ENCODE measurements around the gene ANKRD53. TPM values are rescaled to one million over a fixed set of nuclear protein-coding genes. Genes with fewer than 3 reads are reported as not detected.

The ANKRD53 gene
- total RNA-seq, 4 donors from 2014 or later = 0.27 to 2.8 (median 0.97) TPM

DNA sequence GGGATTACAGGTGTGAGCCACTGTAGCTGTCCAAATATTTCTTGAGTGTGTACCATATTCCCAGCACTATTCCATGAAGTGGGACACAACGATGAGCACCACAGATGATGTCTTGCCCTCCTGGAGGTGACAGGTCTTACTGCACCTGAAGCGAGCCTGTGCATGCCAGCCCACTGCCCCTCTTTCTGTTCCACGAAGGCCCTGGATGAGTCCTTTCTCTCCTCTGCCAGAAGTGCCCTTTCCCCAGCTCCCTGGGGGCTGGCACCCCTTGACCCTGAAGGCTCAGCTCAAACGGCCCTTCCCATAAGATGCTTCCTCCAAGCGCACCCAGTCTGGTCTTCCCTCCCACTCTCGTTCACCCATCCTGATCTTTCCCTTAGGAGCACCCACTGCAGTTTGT lies 37.2 kb upstream of the ANKRD53 start:
- 78 to 100% methylated on average over 2 to 5 of the region's 6 CpGs for WGBS, 2 donors (ENCODE audit: low coverage in 1 of 2)

GRCh38 chr2:70941701-70942100 lies 36.7 kb upstream of the ANKRD53 start:
- Histone ChIP-seq H3K4me3 (no peak overlapping the region), H3K4me1 (peaks cover 0 to 1% (median 0%) of the 10 kb centered on the region in 3 donors), H3K9me3 (no peaks in the 10 kb centered on the region), H3K27ac (no peak overlapping the region), H3K27me3 (peaks cover 41% of the 10 kb centered on the region), H3K36me3 (no peaks in the 10 kb centered on the region)
- TF ChIP-seq CTCF (IDR thresholded peaks at IDR 0.05) (no peak), POLR2A (IDR thresholded peaks at IDR 0.05) (no peak), POLR2AphosphoS5 (IDR thresholded peaks at IDR 0.05) (no peak), EP300 (IDR thresholded peaks at IDR 0.05) (no peak)
- ATAC-seq = no peak
- 71 to 84% methylated on average over 1 to 4 of the region's 5 CpGs for WGBS, 2 donors (ENCODE audit: low coverage in 1 of 2)

More for the DNA sequence above, 37.2 kb upstream of the ANKRD53 start:
- TF ChIP-seq POLR2A (IDR thresholded peaks at IDR 0.05) = no peak
- TF ChIP-seq EP300 (IDR thresholded peaks at IDR 0.05) = no peak
- no peak for TF ChIP-seq CTCF (IDR thresholded peaks at IDR 0.05)
- no peaks in the 10 kb centered on the region for H3K9me3 ChIP-seq
- no peaks in the 10 kb centered on the region for H3K36me3 ChIP-seq
- no peak overlapping the region for H3K27ac ChIP-seq
- H3K27me3 ChIP-seq = peaks cover 38% of the 10 kb centered on the region
- H3K4me3 ChIP-seq = no peak overlapping the region
- ATAC-seq = no peak
- no peaks in the 10 kb centered on the region for H3K4me1 ChIP-seq

DNA sequence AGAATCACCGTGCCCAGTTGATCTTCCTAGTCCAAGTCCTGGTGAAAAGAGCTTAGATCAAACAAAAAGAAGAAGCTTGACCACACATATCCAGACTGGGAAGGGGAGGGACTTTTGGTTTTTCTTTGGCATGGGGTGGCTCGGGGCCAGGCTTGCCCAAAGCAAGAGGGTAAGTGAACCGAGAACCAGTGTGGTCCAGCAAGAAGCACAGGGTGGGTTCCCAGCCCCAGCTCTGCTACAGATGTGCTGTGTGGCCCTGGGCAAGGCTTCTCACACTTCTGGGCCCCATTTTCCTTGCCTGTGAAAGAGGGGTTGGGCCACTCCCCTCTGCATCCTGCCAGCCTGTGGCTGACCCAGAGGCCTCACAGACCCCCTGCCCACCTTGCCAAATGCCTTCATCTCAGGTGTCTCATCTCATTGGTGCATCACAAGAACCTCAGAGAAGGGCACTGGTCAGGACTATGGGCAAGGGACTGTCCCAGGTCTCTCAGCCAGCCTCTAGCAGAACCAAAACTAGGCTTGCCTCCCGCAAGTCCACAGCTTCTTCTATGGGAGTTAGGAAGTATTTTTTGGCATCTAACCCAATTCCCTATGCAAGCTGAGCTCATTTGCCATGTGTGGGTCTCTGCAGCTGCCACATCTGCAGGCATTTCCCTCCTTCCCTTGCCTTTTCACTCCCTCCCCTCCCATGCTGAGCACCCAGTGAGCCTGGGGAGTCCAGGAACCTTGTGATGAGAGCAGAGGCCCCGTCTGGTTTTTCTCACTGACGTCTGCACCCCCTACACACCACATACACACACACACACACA lies 35.8 kb upstream of the ANKRD53 start:
- no peak for ATAC-seq
- no peaks in the 10 kb centered on the region for H3K36me3 ChIP-seq
- peaks cover 47% of the 10 kb centered on the region for H3K27me3 ChIP-seq
- no peak overlapping the region for H3K4me3 ChIP-seq
- 60 to 91% methylated on average over 1 to 3 of the region's 6 CpGs for WGBS, 2 donors (ENCODE audit: low coverage in 1 of 2)
- peaks cover 0 to 6% (median 0%) of the 10 kb centered on the region in 3 donors for H3K4me1 ChIP-seq
- H3K9me3 ChIP-seq = no peaks in the 10 kb centered on the region
- no peak for TF ChIP-seq POLR2A (IDR thresholded peaks at IDR 0.05)
- no peak for TF ChIP-seq CTCF (IDR thresholded peaks at IDR 0.05)
- no peak for TF ChIP-seq EP300 (IDR thresholded peaks at IDR 0.05)
- no peak for TF ChIP-seq POLR2AphosphoS5 (IDR thresholded peaks at IDR 0.05)
- no peak overlapping the region for H3K27ac ChIP-seq

DNA sequence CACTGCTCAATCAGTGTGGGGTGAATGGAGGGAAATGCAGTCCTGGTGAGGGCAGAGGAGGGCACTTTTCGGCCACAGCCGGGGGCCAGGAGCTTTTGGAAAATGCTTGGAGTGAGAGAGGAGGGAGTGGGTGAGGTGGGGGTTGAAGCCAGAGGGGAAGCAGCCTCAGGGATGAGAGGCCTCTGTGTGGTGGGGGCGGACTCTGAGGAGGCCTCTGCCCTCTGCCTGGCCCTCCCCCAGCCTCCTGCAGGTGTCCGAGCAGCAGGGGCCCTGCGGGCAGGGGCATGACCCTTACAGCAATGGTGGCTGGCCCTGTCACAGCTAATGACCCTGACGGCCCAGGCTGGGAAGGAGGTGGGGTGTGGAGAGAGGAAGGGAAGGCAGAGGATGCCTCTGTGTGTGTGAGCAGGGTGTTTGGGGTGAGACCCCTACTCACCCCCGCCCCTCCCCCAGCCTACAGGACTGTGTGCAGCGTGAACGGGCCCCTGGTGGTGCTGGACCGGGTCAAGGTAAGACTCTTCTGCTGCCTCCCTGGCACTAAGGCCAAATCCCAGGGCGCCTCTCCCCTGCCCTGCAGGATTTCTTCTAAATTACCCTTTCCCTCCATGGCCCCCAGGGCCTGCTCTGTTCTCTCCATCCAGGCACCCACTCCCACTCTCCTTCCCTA lies 35.1 kb upstream of the ANKRD53 start:
- H3K4me1 ChIP-seq = peaks cover 0 to 14% (median 0%) of the 10 kb centered on the region in 3 donors
- peaks cover 49% of the 10 kb centered on the region for H3K27me3 ChIP-seq
- no peaks in the 10 kb centered on the region for H3K9me3 ChIP-seq
- no peak for ATAC-seq
- TF ChIP-seq POLR2AphosphoS5 (IDR thresholded peaks at IDR 0.05) (no peak), POLR2A (IDR thresholded peaks at IDR 0.05) (no peak), EP300 (IDR thresholded peaks at IDR 0.05) (no peak), CTCF (IDR thresholded peaks at IDR 0.05) (no peak)
- 62% methylated on average over 3 of the region's 11 CpGs; no CpG with 5 or more reads in 1 of the 2 donors for WGBS, 2 donors (ENCODE audit: low coverage in 1 of 2)
- H3K27ac ChIP-seq = no peak overlapping the region
- no peak overlapping the region for H3K4me3 ChIP-seq
- H3K36me3 ChIP-seq = no peaks in the 10 kb centered on the region

Measured in gastroesophageal sphincter (tissue), 4 donors.